GM23338 (cell line): Measurements from ENCODE around the gene ETF1. TPM values are rescaled to one million over a fixed set of nuclear protein-coding genes. Genes with fewer than 3 reads are reported as not detected.

ENCODE experiments used
- ATAC-seq: fragments of 200-7000 bp; cut with Tn5 transposase; 3 replicates; pipeline ENCODE4 v1.9.1; 2020
- DNase-seq: peaks from one replicate; pipeline ENCODE4 v3.0.0-alpha.2; 2015; ENCODE audit warnings: low spot score
- H2AFZ ChIP-seq: fragments of 200-600 bp; sonication (generic); 2 replicates; pipeline ENCODE4 v1.8.0; 2016; ENCODE audit warnings: antibody characterized with exemption, mild to moderate bottlenecking, moderate library complexity
- H3F3A ChIP-seq: fragments of 200-600 bp; sonication (generic); replicated peaks from 2 replicates; pipeline ENCODE4 v1.8.0; 2017; ENCODE audit warnings: antibody characterized with exemption, mixed run types, low read depth
- H3K27ac ChIP-seq: fragments of 200-600 bp; sonication (generic); 2 replicates; pipeline ENCODE4 v1.6.1; 2016; ENCODE audit warnings: low read depth
- H3K27me3 ChIP-seq: fragments of 200-600 bp; sonication (generic); 2 replicates; pipeline ENCODE4 v1.8.0; 2016; ENCODE audit warnings: mild to moderate bottlenecking, mixed run types, moderate library complexity; ENCODE audit not compliant: insufficient read depth
- H3K36me3 ChIP-seq: fragments of 200-600 bp; sonication (generic); 2 replicates; pipeline ENCODE4 v1.8.0; 2016; ENCODE audit warnings: mild to moderate bottlenecking; ENCODE audit not compliant: insufficient read depth
- H3K4me1 ChIP-seq: fragments of 200-600 bp; sonication (generic); 2 replicates; pipeline ENCODE4 v1.8.0; 2016; ENCODE audit warnings: mild to moderate bottlenecking, moderate library complexity; ENCODE audit not compliant: insufficient read depth
- H3K4me2 ChIP-seq: fragments of 200-600 bp; sonication (generic); 2 replicates; pipeline ENCODE4 v1.7.1; 2017; ENCODE audit warnings: mixed run types
- H3K4me3 ChIP-seq: fragments of 200-600 bp; sonication (generic); 2 replicates; pipeline ENCODE4 v1.6.1; 2016; ENCODE audit warnings: mixed run types
- H3K79me2 ChIP-seq: fragments of 200-600 bp; sonication (generic); replicated peaks from 2 replicates; pipeline ENCODE4 v1.8.0; 2017; ENCODE audit warnings: mild to moderate bottlenecking; ENCODE audit not compliant: insufficient read depth
- H3K9me2 ChIP-seq: fragments of 200-600 bp; sonication (generic); 2 replicates; pipeline ENCODE4 v1.8.0; 2017; ENCODE audit not compliant: insufficient read depth
- H4K20me1 ChIP-seq: fragments of 200-600 bp; sonication (generic); replicated peaks from 2 replicates; pipeline ENCODE4 v1.8.0; 2017; ENCODE audit warnings: mild to moderate bottlenecking; ENCODE audit not compliant: insufficient read depth
- H3K27ac Mint-ChIP-seq: 2 replicates; pipeline ENCODE4 v1.8.0; 2020; ENCODE audit warnings: inconsistent platforms, mild to moderate bottlenecking, moderate library complexity, mixed read lengths
- H3K27me3 Mint-ChIP-seq: 3 replicates; pipeline ENCODE4 v1.8.0; 2022; ENCODE audit warnings: low read depth, mild to moderate bottlenecking, moderate library complexity, mixed read lengths, inconsistent platforms; ENCODE audit not compliant: insufficient read depth, poor library complexity
- H3K36me3 Mint-ChIP-seq: 3 replicates; pipeline ENCODE4 v1.8.0; 2021; ENCODE audit warnings: low read depth, mild to moderate bottlenecking, inconsistent platforms, moderate library complexity, mixed read lengths
- H3K4me1 Mint-ChIP-seq: 3 replicates; pipeline ENCODE4 v1.8.0; 2020; ENCODE audit warnings: mild to moderate bottlenecking, inconsistent platforms, mixed read lengths
- H3K4me3 Mint-ChIP-seq: 3 replicates; pipeline ENCODE4 v1.8.0; 2021; ENCODE audit warnings: moderate library complexity, mild to moderate bottlenecking, inconsistent platforms, mixed read lengths
- H3K9me3 Mint-ChIP-seq: 3 replicates; pipeline ENCODE4 v1.8.0; 2020; ENCODE audit warnings: moderate library complexity, mild to moderate bottlenecking, inconsistent platforms, mixed read lengths
- CREB1 ChIP-seq: fragments of 250-450 bp; sonication (Bioruptor Pico); IDR thresholded peaks from 2 replicates; pipeline ENCODE4 v1.5.0; 2020; ENCODE audit warnings: low read depth, mild to moderate bottlenecking, moderate library complexity
- EZH2 ChIP-seq: fragments of 200-600 bp; sonication (generic); IDR thresholded peaks from one replicate; pipeline ENCODE4 v1.8.0; 2017; ENCODE audit warnings: antibody characterized with exemption, mild to moderate bottlenecking, low read depth; ENCODE audit not compliant: unreplicated experiment
- EZH2phosphoT487 ChIP-seq: fragments of 200-600 bp; sonication (generic); IDR thresholded peaks from one replicate; pipeline ENCODE4 v1.8.1; 2018; ENCODE audit warnings: antibody characterized with exemption; ENCODE audit not compliant: unreplicated experiment
- JUNB ChIP-seq: IDR thresholded peaks from one replicate; pipeline ENCODE4 v1.6.1; 2016; ENCODE audit warnings: antibody characterized with exemption; ENCODE audit not compliant: unreplicated experiment
- NANOG ChIP-seq: IDR thresholded peaks from 2 replicates; pipeline ENCODE4 v1.6.1; 2016; ENCODE audit warnings: antibody characterized with exemption, borderline replicate concordance
- STAT1 ChIP-seq: IDR thresholded peaks from one replicate; pipeline ENCODE4 v1.6.1; 2016; ENCODE audit warnings: antibody characterized with exemption; ENCODE audit not compliant: unreplicated experiment
- ZNF331 ChIP-seq: fragments of 250-450 bp; sonication (Bioruptor Pico); IDR thresholded peaks from 2 replicates; pipeline ENCODE4 v1.5.0; 2020; ENCODE audit warnings: low read depth, mild to moderate bottlenecking, moderate library complexity
- polyA plus RNA-seq: library from polyadenylated mRNA; unstranded; fragments of >200 nt; fragmentation: Nextera tagmentation; extraction: Ambion mirVana; gene quantifications from 2 replicates; pipeline ENCODE4 v1.2.1, GENCODE V29; 2016
- total RNA-seq: library from RNA; depleted of rRNA; stranded (reverse); fragments of >200 nt; shearing (Covaris generic); gene quantifications from 2 replicates; pipeline ENCODE4 v1.2.3, GENCODE V29; 2014
- TF ChIP-seq, protein P1 (sequence below): fragments of 250-450 bp; sonication (Bioruptor Pico); IDR thresholded peaks from 2 replicates; pipeline ENCODE4 v1.5.0; 2020; ENCODE audit warnings: mild to moderate bottlenecking, moderate library complexity
- TF ChIP-seq, protein P2 (sequence below), 2 experiments: fragments of 200-600 bp in 1 of 2; sonication (generic) in 1 of 2; conservative IDR thresholded peaks; 2 replicates each; pipeline versions ENCODE4 v1.5.1 to v1.6.1; 2016 to 2017; ENCODE audit warnings: antibody characterized with exemption in 2 of 2, low read depth in 2 of 2, mild to moderate bottlenecking in 2 of 2, moderate library complexity in 1 of 2

ETF1 gene
- total and polyA plus RNA-seq, 2 experiments from 2014 or later: 68.9 to 136 TPM

DNA sequence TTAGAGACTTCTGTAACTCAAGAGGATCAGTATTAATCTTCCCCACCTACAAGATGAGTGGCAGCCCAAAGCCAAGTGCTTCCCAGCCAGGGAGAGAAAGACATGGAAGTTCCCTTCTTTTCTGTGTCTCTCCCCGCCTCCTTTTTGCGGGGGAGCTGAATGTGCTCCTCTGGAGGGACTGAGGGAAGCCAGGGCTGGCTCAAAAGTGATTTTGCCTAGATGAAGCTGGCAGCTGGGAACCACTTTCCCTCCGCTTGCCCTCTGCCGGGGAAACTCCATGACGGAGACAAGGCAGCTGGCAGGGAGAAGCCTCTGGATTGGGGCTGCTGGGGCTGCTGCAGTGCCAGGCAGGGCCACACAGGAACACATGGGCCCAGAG lies 53.4 kb downstream of the ETF1 start (continued):
- TF ChIP-seq, protein P1, sequence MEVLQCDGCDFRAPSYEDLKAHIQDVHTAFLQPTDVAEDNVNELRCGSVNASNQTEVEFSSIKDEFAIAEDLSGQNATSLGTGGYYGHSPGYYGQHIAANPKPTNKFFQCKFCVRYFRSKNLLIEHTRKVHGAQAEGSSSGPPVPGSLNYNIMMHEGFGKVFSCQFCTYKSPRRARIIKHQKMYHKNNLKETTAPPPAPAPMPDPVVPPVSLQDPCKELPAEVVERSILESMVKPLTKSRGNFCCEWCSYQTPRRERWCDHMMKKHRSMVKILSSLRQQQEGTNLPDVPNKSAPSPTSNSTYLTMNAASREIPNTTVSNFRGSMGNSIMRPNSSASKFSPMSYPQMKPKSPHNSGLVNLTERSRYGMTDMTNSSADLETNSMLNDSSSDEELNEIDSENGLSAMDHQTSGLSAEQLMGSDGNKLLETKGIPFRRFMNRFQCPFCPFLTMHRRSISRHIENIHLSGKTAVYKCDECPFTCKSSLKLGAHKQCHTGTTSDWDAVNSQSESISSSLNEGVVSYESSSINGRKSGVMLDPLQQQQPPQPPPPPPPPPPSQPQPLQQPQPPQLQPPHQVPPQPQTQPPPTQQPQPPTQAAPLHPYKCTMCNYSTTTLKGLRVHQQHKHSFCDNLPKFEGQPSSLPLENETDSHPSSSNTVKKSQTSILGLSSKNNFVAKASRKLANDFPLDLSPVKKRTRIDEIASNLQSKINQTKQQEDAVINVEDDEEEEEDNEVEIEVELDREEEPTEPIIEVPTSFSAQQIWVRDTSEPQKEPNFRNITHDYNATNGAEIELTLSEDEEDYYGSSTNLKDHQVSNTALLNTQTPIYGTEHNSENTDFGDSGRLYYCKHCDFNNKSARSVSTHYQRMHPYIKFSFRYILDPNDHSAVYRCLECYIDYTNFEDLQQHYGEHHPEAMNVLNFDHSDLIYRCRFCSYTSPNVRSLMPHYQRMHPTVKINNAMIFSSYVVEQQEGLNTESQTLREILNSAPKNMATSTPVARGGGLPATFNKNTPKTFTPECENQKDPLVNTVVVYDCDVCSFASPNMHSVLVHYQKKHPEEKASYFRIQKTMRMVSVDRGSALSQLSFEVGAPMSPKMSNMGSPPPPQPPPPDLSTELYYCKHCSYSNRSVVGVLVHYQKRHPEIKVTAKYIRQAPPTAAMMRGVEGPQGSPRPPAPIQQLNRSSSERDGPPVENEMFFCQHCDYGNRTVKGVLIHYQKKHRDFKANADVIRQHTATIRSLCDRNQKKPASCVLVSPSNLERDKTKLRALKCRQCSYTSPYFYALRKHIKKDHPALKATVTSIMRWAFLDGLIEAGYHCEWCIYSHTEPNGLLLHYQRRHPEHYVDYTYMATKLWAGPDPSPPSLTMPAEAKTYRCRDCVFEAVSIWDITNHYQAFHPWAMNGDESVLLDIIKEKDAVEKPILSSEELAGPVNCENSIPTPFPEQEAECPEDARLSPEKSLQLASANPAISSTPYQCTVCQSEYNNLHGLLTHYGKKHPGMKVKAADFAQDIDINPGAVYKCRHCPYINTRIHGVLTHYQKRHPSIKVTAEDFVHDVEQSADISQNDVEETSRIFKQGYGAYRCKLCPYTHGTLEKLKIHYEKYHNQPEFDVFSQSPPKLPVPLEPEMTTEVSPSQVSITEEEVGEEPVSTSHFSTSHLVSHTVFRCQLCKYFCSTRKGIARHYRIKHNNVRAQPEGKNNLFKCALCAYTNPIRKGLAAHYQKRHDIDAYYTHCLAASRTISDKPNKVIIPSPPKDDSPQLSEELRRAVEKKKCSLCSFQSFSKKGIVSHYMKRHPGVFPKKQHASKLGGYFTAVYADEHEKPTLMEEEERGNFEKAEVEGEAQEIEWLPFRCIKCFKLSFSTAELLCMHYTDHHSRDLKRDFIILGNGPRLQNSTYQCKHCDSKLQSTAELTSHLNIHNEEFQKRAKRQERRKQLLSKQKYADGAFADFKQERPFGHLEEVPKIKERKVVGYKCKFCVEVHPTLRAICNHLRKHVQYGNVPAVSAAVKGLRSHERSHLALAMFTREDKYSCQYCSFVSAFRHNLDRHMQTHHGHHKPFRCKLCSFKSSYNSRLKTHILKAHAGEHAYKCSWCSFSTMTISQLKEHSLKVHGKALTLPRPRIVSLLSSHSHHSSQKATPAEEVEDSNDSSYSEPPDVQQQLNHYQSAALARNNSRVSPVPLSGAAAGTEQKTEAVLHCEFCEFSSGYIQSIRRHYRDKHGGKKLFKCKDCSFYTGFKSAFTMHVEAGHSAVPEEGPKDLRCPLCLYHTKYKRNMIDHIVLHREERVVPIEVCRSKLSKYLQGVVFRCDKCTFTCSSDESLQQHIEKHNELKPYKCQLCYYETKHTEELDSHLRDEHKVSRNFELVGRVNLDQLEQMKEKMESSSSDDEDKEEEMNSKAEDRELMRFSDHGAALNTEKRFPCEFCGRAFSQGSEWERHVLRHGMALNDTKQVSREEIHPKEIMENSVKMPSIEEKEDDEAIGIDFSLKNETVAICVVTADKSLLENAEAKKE (CRISPR knock-in tag): no peak
- TF ChIP-seq NANOG: no peak
- no peak for TF ChIP-seq STAT1
- no peak for TF ChIP-seq EZH2phosphoT487
- no peak for TF ChIP-seq ZNF331 (CRISPR knock-in tag)
- TF ChIP-seq, protein P2, sequence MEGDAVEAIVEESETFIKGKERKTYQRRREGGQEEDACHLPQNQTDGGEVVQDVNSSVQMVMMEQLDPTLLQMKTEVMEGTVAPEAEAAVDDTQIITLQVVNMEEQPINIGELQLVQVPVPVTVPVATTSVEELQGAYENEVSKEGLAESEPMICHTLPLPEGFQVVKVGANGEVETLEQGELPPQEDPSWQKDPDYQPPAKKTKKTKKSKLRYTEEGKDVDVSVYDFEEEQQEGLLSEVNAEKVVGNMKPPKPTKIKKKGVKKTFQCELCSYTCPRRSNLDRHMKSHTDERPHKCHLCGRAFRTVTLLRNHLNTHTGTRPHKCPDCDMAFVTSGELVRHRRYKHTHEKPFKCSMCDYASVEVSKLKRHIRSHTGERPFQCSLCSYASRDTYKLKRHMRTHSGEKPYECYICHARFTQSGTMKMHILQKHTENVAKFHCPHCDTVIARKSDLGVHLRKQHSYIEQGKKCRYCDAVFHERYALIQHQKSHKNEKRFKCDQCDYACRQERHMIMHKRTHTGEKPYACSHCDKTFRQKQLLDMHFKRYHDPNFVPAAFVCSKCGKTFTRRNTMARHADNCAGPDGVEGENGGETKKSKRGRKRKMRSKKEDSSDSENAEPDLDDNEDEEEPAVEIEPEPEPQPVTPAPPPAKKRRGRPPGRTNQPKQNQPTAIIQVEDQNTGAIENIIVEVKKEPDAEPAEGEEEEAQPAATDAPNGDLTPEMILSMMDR (conservative IDR thresholded peaks at IDR 0.05; ENCODE audit: low read depth in 2 of 2): no peak

DNA sequence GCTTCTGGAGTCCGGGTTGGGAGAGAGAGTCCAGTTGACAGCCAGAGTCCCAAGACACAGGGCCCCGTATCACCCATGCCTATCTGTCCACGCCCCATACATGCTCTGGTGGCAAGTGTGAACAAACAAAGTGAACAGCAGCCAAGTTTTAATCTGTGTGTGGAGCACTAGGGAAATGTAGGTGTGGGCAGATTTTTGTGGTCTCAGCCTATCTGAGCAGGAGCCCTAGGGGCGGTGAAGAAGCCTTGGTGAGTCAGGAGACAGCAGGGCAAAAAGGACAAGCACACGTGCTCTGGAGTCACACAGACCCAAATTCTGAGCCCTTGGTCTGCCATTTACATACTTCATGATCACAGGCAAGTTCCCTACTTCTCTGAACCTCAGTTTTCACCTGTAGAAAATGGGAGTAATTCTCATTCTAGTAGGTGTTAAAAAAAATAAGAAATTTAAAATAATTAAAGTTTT lies 54.5 kb downstream of the ETF1 start:
- no peak for TF ChIP-seq EZH2
- no peak for TF ChIP-seq EZH2phosphoT487
- no peak for TF ChIP-seq CREB1 (CRISPR knock-in tag)
- TF ChIP-seq JUNB: no peak
- TF ChIP-seq STAT1: no peak
- TF ChIP-seq NANOG: no peak
- no peak for TF ChIP-seq ZNF331 (CRISPR knock-in tag)
- Histone ChIP-seq H3K36me3 (no peaks in the 10 kb centered on the region), H4K20me1 (no peaks in the 10 kb centered on the region), H3K9me2 (no peaks in the 10 kb centered on the region), H3K27me3 (peaks cover 26% of the 10 kb centered on the region), H3K79me2 (no peaks in the 10 kb centered on the region), H3K27ac (no peak overlapping the region), H3K4me2 (no peak overlapping the region), H2AFZ (no peak overlapping the region), H3K4me1 (peaks cover 7% of the 10 kb centered on the region), H3K4me3 (no peak overlapping the region), H3F3A (0 out of 2 replicates have a peak, but pooled peaks cover 7% of the 10 kb centered on the region)
- DNase-seq (no peak), ATAC-seq (no peak)
- Mint-ChIP-seq H3K36me3 (no peaks in the 10 kb centered on the region; the same call in 2 of the 3 replicates), H3K4me3 (no peak overlapping the region), H3K4me1 (peaks cover 24% of the 10 kb centered on the region), H3K27ac (no peak overlapping the region), H3K27me3 (peaks cover 34% of the 10 kb centered on the region), H3K9me3 (no peaks in the 10 kb centered on the region; the same call in 2 of the 3 replicates)
